Stimulated activated CD8-positive, alpha-beta memory T cell treated with anti-CD3 and anti-CD28 coated beads, Interleukin-2, amount 100 ng/mL, for 1 hour (primary cell): ENCODE measurements around the gene FAM241A.

Experiments
- DNase-seq, 2 donors: peaks; one replicate each; pipeline ENCODE4 v3.0.0-alpha.2; 2020; ENCODE audit warnings: low read depth in 2 of 2

FAM241A gene

GRCh38 chr4:112213856-112214255, 68.6 kb downstream of the FAM241A start:
- DNase-seq, result no peak

DNA sequence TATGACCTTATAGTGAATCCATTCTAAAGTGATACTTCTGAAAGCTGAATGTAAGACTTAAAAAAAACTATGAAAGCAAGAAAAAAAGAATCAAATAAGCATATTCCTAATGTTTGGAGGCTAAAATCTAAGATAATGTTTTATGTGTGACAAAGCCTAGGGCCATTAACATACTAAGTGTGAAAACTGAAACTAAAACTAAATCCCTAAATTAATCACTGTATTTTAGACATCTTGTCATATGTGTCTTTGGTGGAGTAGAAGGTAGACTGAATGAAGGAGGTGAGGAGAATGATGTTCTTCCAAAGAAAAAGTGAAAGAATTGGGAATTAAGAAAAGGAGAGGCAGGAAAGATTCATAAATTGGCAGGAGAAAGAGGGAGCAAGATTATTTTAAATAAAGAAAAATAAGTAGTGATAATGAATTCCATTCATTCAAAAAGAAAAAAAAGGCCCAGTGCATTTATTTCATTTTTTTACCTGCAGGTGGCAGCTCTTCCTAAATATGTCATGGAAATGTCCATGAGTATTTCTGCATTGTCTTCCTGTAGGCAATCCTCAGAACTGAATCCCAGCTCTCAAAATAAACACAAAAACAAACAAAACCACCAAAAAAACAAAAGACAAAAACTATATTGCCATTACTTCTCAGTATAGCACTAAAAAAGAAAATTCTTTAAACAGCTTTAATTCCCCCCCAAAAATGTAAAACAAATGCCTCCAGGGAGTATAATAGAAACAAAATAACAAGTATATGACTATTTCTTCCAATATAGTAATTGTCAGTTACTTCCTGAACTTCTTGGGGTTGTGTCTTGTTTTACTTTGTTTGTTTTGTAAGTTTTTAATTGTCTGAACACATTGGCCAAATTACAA, 69.4 kb downstream of the FAM241A start:
- DNase-seq, result no peak

DNA sequence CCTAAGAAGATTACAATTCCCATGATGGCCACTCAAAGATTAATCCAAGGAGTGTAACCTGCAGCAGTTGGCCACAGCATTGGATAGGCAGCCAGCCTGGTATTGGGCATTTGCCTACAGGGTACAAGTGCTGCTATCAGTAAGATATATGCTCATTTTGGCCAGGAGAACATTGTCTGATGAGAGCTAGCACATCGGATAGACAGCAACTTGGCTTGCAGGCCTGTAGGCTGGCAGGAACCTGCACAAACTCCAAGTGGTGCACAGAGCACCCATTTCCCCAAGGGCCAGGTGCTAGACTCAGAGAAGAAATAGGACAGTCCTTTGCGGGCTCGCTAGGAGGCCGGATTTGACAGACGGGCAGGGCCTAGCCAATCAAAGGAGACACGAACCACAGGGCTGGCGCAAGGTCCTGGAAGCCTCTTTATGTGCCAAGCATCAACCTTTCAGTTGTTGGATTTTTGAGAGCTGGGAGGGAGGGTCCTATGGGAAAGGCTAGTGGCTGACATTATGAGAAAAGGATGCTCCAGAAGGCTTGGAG, 74.6 kb downstream of the FAM241A start:
- no peak for DNase-seq

GRCh38 chr4:112222219-112222955, 77.1 kb downstream of the FAM241A start:
- no peak for DNase-seq

DNA sequence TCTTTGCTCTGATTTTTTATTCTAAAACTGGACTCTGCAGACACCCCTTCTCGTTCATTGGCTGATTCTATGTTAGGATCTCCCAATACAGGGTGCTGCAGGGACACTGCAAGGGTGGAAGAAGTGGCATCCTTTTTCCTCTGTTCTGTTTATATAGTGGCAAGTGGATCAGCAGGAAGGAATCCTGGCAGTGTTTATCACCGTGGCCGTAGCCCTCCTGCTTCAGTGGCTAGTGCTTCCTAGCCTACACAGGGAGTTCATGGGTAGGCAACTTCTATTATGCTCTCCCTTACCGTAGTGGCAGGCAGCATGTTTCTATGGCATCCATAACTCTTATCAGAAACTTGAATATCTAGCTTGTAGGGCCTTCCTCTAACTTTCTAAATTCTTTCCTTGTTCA, 79.9 kb downstream of the FAM241A start:
- no peak for DNase-seq

GRCh38 chr4:112230879-112231778, 85.9 kb downstream of the FAM241A start:
- peak; percentile 92 to 94 for DNase-seq

- DNase-seq, result peak; percentile 66 to 69
Measured at GRCh38 chr4:112231779-112232713, 86.8 kb downstream of the FAM241A start, which contains the start of gene AP1AR. TSS of gene AP1AR (plus strand) at chr4:112231787. CDS start at chr4:112232092, 305 bp downstream.

GRCh38 chr4:112234952-112235609, 89.8 kb downstream of the FAM241A start:
- peak in 1 of 2 donors; percentile 9 for DNase-seq

GRCh38 chr4:112236040-112236439, 90.8 kb downstream of the FAM241A start:
- DNase-seq, result no peak

- no peak for DNase-seq
Measured at GRCh38 chr4:112238833-112239232, 93.6 kb downstream of the FAM241A start.
